SK-N-SH (cell line): ENCODE data around the gene VRK2. TPM values are rescaled to one million over a fixed set of nuclear protein-coding genes. Genes with fewer than 3 reads are reported as not detected.

Experiments used
- CTCF ChIA-PET: fragments of 300-600, 350-600 bp; formaldehyde crosslinking; extraction: SDS; loops from one replicate; lab custom pipeline; 2021; lab: Yijun Ruan, JAX
- POLR2A ChIA-PET: fragments of 350-600 bp; sonication (Branson Sonifier 250); formaldehyde crosslinking; extraction: SDS; loops from one replicate; lab custom pipeline; 2020; ENCODE audit warnings: antibody characterized with exemption, inconsistent platforms; lab: Yijun Ruan, JAX
- DNase-seq: peaks from one replicate; pipeline ENCODE4 v3.0.0; 2012
- H2AFZ ChIP-seq: fragments of 200-600 bp; sonication (generic); 2 replicates; pipeline ENCODE4 v1.8.1; 2016; ENCODE audit warnings: antibody characterized with exemption, mild to moderate bottlenecking, low read depth
- H3F3A ChIP-seq: fragments of 200-600 bp; sonication (generic); replicated peaks from 2 replicates; pipeline ENCODE3; 2016; ENCODE audit warnings: antibody characterized with exemption, mild to moderate bottlenecking; ENCODE audit not compliant: insufficient read depth
- H3K27ac ChIP-seq, 2 experiments: fragments of 200-500 bp in 1 of 2; fragments of 200-600 bp in 1 of 2; sonication (Bioruptor generic) in 1 of 2; sonication (generic), shearing (Covaris generic) in 1 of 2; 2 replicates each; pipeline versions ENCODE4 v1.5.1 to v1.6.1; 2014 to 2016; ENCODE audit warnings: low read depth in 2 of 2, inconsistent platforms in 1 of 2, low read length in 1 of 2, mild to moderate bottlenecking in 1 of 2, mixed read lengths in 1 of 2
- H3K27me3 ChIP-seq: fragments of 200-600 bp; sonication (generic), shearing (Covaris generic); 2 replicates; pipeline ENCODE4 v1.6.1; 2016; ENCODE audit warnings: mixed run types; ENCODE audit not compliant: insufficient read depth
- H3K36me3 ChIP-seq, 2 experiments: fragments of 200-500 bp in 1 of 2; fragments of 200-600 bp in 1 of 2; sonication (Bioruptor generic) in 1 of 2; sonication (generic) in 1 of 2; replicated peaks in 1 of 2; 2 replicates each; pipeline versions ENCODE3 to v1.5.1; 2014 to 2016; ENCODE audit warnings: low read length in 1 of 2, mild to moderate bottlenecking in 1 of 2; ENCODE audit not compliant: insufficient read depth in 2 of 2, control insufficient read depth in 1 of 2
- H3K4me1 ChIP-seq, 2 experiments: fragments of 200-500 bp in 1 of 2; fragments of 200-600 bp in 1 of 2; sonication (Bioruptor generic) in 1 of 2; sonication (generic), shearing (Covaris generic) in 1 of 2; 2 replicates each; pipeline versions ENCODE4 v1.5.1 to v1.6.1; 2014 to 2016; ENCODE audit warnings: low read depth in 1 of 2, low read length in 1 of 2, mixed run types in 1 of 2; ENCODE audit not compliant: insufficient read depth in 2 of 2, control insufficient read depth in 1 of 2
- H3K4me2 ChIP-seq: fragments of 200-600 bp; sonication (generic), shearing (Covaris generic); 2 replicates; pipeline ENCODE4 v1.6.1; 2017; ENCODE audit warnings: mixed run types
- H3K4me3 ChIP-seq, 2 experiments: fragments of 200-500 bp in 1 of 2; fragments of 200-600 bp in 1 of 2; sonication (Bioruptor generic) in 1 of 2; sonication (generic), shearing (Covaris generic) in 1 of 2; 2 replicates each; pipeline versions ENCODE4 v1.5.1 to v1.8.1; 2014 to 2016; ENCODE audit warnings: low read depth in 2 of 2, inconsistent platforms in 1 of 2, low read length in 1 of 2, mild to moderate bottlenecking in 1 of 2, mixed read lengths in 1 of 2, moderate library complexity in 1 of 2
- H3K79me2 ChIP-seq: fragments of 200-600 bp; sonication (generic); 2 replicates; pipeline ENCODE4 v1.8.1; 2017; ENCODE audit warnings: mild to moderate bottlenecking; ENCODE audit not compliant: insufficient read depth
- H3K9ac ChIP-seq: fragments of 200-600 bp; sonication (generic); 2 replicates; pipeline ENCODE4 v1.6.1; 2017; ENCODE audit warnings: mixed run types
- H3K9me2 ChIP-seq: fragments of 200-600 bp; sonication (generic); 2 replicates; pipeline ENCODE4 v1.6.1; 2017; ENCODE audit warnings: mixed run types
- H3K9me3 ChIP-seq: fragments of 200-600 bp; sonication (generic); 2 replicates; pipeline ENCODE4 v1.6.1; 2017; ENCODE audit warnings: mixed run types, mild to moderate bottlenecking, moderate library complexity
- H4K20me1 ChIP-seq: fragments of 200-600 bp; sonication (generic); 2 replicates; pipeline ENCODE4 v1.6.1; 2017; ENCODE audit warnings: mild to moderate bottlenecking, mixed run types; ENCODE audit not compliant: insufficient read depth
- FOXJ3 ChIP-seq: sonication (generic); formaldehyde crosslinking; IDR thresholded peaks from 2 replicates; pipeline ENCODE4 v1.5.1; 2020; ENCODE audit warnings: mild to moderate bottlenecking, missing genetic modification reagents
- FOXM1 ChIP-seq: IDR thresholded peaks from 2 replicates; pipeline ENCODE4 v1.4.0; 2012; ENCODE audit warnings: low read depth, mild to moderate bottlenecking
- JUND ChIP-seq: IDR thresholded peaks from 2 replicates; pipeline ENCODE4 v1.4.0; 2012
- PBX3 ChIP-seq: IDR thresholded peaks from 2 replicates; pipeline ENCODE4; 2012
- RAD21 ChIP-seq: IDR thresholded peaks from 2 replicates; pipeline ENCODE4 v1.6.1; 2012; ENCODE audit warnings: mild to moderate bottlenecking, low read length
- RCOR1 ChIP-seq: fragments of 150-350 bp; IDR thresholded peaks from 2 replicates; pipeline ENCODE4 v1.6.1; 2017; ENCODE audit warnings: antibody characterized with exemption, low read length
- REST ChIP-seq: IDR thresholded peaks from 2 replicates; pipeline ENCODE4 v1.6.1; 2012; ENCODE audit warnings: mild to moderate bottlenecking, low read depth, low read length, moderate library complexity
- SIN3A ChIP-seq: IDR thresholded peaks from 2 replicates; pipeline ENCODE4 v1.6.1; 2012; ENCODE audit warnings: low read depth, mild to moderate bottlenecking, low read length, moderate library complexity, borderline replicate concordance
- SMC3 ChIP-seq: IDR thresholded peaks from 2 replicates; pipeline ENCODE4 v1.6.1; 2012; ENCODE audit warnings: low read depth, low read length, improper control_type of control experiment
- TAF1 ChIP-seq: IDR thresholded peaks from 2 replicates; pipeline ENCODE4 v1.6.1; 2012; ENCODE audit warnings: low read depth, mild to moderate bottlenecking, low read length, moderate library complexity, borderline replicate concordance
- TCF12 ChIP-seq: IDR thresholded peaks from 2 replicates; pipeline ENCODE4 v1.4.0; 2012
- WGBS: methylation state at CpG from one replicate; pipeline ENCODE4 v1.1.6; 2017; ENCODE audit warnings: low lambda C conversion rate; 5-methylcytosine and 5-hydroxymethylcytosine counted together
- polyA plus RNA-seq, 3 experiments: library from polyadenylated mRNA; depleted of rRNA; stranded (reverse); fragments of >200 nt; gene quantifications; 2 replicates each; pipeline ENCODE4 v1.2.3, GENCODE V29; 2012
- TF ChIP-seq, protein P1 (sequence below): fragments of 200-600 bp; sonication (generic); IDR thresholded peaks from 2 replicates; pipeline ENCODE4 v1.6.1; 2017; ENCODE audit warnings: antibody characterized with exemption, mild to moderate bottlenecking, moderate library complexity

The VRK2 gene
- polyA plus RNA-seq, 1 of the 3 experiments (the other 2 are of a cell fraction) = not detected

GRCh38 chr2:58204195-58204959, 157.8 kb downstream of the VRK2 start:
- no peak overlapping the region for H3K4me2 ChIP-seq
- H3K9me2 ChIP-seq = no peaks in the 10 kb centered on the region; the same call in 1 of the 2 replicates
- TF ChIP-seq SMC3 (no peak), JUND (no peak), TAF1 (no peak), TCF12 (no peak), FOXM1 (no peak), REST (no peak), SIN3A (no peak)
- H4K20me1 ChIP-seq = no peaks in the 10 kb centered on the region
- no peak overlapping the region for H3K9ac ChIP-seq
- H3K27ac ChIP-seq = no peak overlapping the region
- H2AFZ ChIP-seq = no peak overlapping the region
- ChIA-PET POLR2A (no interaction called here), CTCF (interaction anchor here (1.4 to 1.5 kb wide), 2 partner anchors 8 to 244 kb away, joined by 3 to 4 read pairs; no protein-coding TSS in a partner anchor)
- no peak for DNase-seq
- H3F3A ChIP-seq = peaks cover 24% of the 10 kb centered on the region
- no peaks in the 10 kb centered on the region for H3K9me3 ChIP-seq
- no peak overlapping the region for H3K4me3 ChIP-seq
- 95% methylated on average over 6 of the region's 6 CpGs for WGBS
- H3K27me3 ChIP-seq = no peaks in the 10 kb centered on the region
- H3K36me3 ChIP-seq = peaks cover 28 to 32% of the 10 kb centered on the region in 2 experiments
- H3K4me1 ChIP-seq = 0 out of 4 replicates have a peak, but pooled peaks cover 0 to 5% of the 10 kb centered on the region in 2 experiments
- H3K79me2 ChIP-seq = no peaks in the 10 kb centered on the region

- Histone ChIP-seq H3K4me2 (no peak overlapping the region), H3K4me1 (0 out of 4 replicates have a peak, but pooled peaks cover 0 to 5% of the 10 kb centered on the region in 2 experiments), H3K27ac (no peak overlapping the region), H3K79me2 (no peaks in the 10 kb centered on the region), H3K9me2 (no peaks in the 10 kb centered on the region), H3K4me3 (no peak overlapping the region), H3K27me3 (no peaks in the 10 kb centered on the region), H3K36me3 (peaks cover 19 to 34% of the 10 kb centered on the region in 2 experiments), H2AFZ (no peak overlapping the region), H3F3A (peaks cover 19% of the 10 kb centered on the region), H3K9ac (no peak overlapping the region), H3K9me3 (no peaks in the 10 kb centered on the region), H4K20me1 (no peaks in the 10 kb centered on the region)
- WGBS = 93% methylated on average over 1 of the region's 1 CpG
- POLR2A ChIA-PET = no interaction called here
- TF ChIP-seq PBX3 = no peak
- TF ChIP-seq, protein P1, sequence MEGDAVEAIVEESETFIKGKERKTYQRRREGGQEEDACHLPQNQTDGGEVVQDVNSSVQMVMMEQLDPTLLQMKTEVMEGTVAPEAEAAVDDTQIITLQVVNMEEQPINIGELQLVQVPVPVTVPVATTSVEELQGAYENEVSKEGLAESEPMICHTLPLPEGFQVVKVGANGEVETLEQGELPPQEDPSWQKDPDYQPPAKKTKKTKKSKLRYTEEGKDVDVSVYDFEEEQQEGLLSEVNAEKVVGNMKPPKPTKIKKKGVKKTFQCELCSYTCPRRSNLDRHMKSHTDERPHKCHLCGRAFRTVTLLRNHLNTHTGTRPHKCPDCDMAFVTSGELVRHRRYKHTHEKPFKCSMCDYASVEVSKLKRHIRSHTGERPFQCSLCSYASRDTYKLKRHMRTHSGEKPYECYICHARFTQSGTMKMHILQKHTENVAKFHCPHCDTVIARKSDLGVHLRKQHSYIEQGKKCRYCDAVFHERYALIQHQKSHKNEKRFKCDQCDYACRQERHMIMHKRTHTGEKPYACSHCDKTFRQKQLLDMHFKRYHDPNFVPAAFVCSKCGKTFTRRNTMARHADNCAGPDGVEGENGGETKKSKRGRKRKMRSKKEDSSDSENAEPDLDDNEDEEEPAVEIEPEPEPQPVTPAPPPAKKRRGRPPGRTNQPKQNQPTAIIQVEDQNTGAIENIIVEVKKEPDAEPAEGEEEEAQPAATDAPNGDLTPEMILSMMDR = no peak
- no peak for TF ChIP-seq RCOR1
- TF ChIP-seq RAD21 = no peak
- TF ChIP-seq FOXJ3 (CRISPR knock-in tag) = no peak
- DNase-seq = no peak
- CTCF ChIA-PET = no interaction called here
Observed at GRCh38 chr2:58206785-58207184, 160.2 kb downstream of the VRK2 start.
